ENCODE data around the gene POLR3GL.

The POLR3GL gene

DNA sequence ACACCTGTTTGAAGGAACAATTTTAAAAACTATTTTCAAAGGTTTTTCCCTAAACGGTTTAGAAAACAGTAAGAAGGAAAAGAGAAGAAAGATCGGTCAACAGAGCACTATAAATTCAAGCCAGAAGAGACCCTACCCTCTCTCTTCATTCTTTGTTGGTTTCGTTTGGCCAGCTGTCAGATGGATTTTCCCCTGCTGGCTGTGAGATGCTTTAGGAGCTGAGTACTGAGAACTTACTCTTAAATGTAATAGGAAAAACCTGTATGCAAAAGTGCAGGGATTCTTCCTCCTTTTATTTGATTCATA lies 33.2 kb downstream of the POLR3GL start:
- H2AK5ac ChIP-seq (ENCODE audit: low read length) = no peak overlapping the region
- H3K9ac ChIP-seq (ENCODE audit: low read length) = no peak overlapping the region
- H3K18ac ChIP-seq (ENCODE audit: low read length) = no peak overlapping the region
- H2BK12ac ChIP-seq (ENCODE audit: low read length) = no peak overlapping the region
- no peak overlapping the region for H4K8ac ChIP-seq (ENCODE audit: low read depth, low read length)
- no peak overlapping the region for H3K23ac ChIP-seq (ENCODE audit: low read length)
- no peak for DNase-seq
- peaks cover 5 to 17% of the 10 kb centered on the region in 2 experiments for H3K4me1 ChIP-seq (ENCODE audit: control insufficient read depth in 1 of 2, insufficient read depth in 2 of 2, low read length in 2 of 2)
- no peaks in the 10 kb centered on the region for H3K9me3 ChIP-seq (ENCODE audit: insufficient read depth, low read depth, low read length)
- WGBS (ENCODE audit: extremely low coverage, insufficient coverage, insufficient read length) = no CpG with 5 or more reads among the region's 3 CpGs
- no peak overlapping the region for H4K12ac ChIP-seq (ENCODE audit: low read depth, low read length)
- no peak overlapping the region for H3K4me3 ChIP-seq (ENCODE audit: low read depth, low read length)
- H2BK120ac ChIP-seq (ENCODE audit: insufficient read depth, low read length, poor library complexity) = no peak overlapping the region
- H3K27ac ChIP-seq (ENCODE audit: low read depth, low read length) = no peak overlapping the region
- H3K14ac ChIP-seq (ENCODE audit: low read length) = no peak overlapping the region
- H2AFZ ChIP-seq (ENCODE audit: insufficient read depth, low read length, poor library complexity) = no peak overlapping the region
- peaks cover 6% of the 10 kb centered on the region for H3K79me1 ChIP-seq (ENCODE audit: low read length)
- H2BK5ac ChIP-seq (ENCODE audit: low read depth, low read length, poor library complexity) = no peak overlapping the region
- no peak overlapping the region for H3K4me2 ChIP-seq (ENCODE audit: low read length)
- no peak overlapping the region for H4K91ac ChIP-seq (ENCODE audit: low read depth, low read length)
- peaks cover 6 to 8% of the 10 kb centered on the region in 2 experiments for H3K36me3 ChIP-seq (ENCODE audit: control insufficient read depth in 1 of 2, insufficient read depth in 2 of 2, low read length in 2 of 2)
- no peaks in the 10 kb centered on the region for H3K79me2 ChIP-seq (ENCODE audit: control insufficient read depth, insufficient read depth, low read length, poor library complexity)
- H3K4ac ChIP-seq (ENCODE audit: low read depth, low read length) = no peak overlapping the region
- H3K27me3 ChIP-seq (ENCODE audit: insufficient read depth, low read length) = no peaks in the 10 kb centered on the region

DNA sequence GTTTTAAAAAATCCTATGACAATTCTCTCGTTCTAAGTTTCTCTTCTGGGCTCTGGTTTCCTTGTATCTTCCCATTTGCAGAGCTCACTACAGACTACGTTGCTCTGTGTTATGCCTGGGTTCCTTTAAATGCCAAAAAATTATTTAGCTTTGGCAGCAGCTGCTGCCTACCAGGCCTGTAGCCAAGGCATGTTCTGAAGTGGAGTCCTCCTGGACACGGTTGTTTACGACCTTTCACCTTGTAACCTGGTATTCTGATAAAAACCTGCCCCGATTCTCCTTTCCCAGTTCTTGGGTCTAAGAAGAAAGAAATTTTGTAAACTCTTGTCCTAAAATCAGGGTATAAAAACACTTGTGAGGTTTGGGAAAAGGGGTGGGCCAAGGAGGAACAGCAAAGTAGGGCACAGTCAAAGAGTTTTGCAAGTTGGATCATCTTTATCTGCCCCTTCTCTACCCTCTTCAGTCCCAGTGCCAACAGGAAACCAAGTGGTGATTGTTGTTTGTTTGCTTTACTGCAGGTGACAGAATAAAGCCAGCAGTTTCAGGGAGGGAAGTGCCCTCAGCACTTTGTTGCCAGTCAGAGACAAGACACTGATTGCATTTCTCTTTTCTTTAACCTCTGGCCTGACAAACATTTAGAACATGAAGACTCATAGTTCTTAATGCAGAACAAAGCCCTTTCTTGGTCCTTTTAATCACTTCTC lies 35.0 kb downstream of the POLR3GL start:
- no peak overlapping the region for H2BK12ac ChIP-seq (ENCODE audit: low read length)
- H2BK120ac ChIP-seq (ENCODE audit: insufficient read depth, low read length, poor library complexity) = no peak overlapping the region
- H2AFZ ChIP-seq (ENCODE audit: insufficient read depth, low read length, poor library complexity) = no peak overlapping the region
- peaks cover 6% of the 10 kb centered on the region for H3K79me1 ChIP-seq (ENCODE audit: low read length)
- no peaks in the 10 kb centered on the region for H3K27me3 ChIP-seq (ENCODE audit: insufficient read depth, low read length)
- no peak overlapping the region for H4K12ac ChIP-seq (ENCODE audit: low read depth, low read length)
- no peaks in the 10 kb centered on the region for H3K9me3 ChIP-seq (ENCODE audit: insufficient read depth, low read depth, low read length)
- no peak overlapping the region for H3K14ac ChIP-seq (ENCODE audit: low read length)
- H3K4ac ChIP-seq (ENCODE audit: low read depth, low read length) = no peak overlapping the region
- H3K36me3 ChIP-seq (ENCODE audit: control insufficient read depth in 1 of 2, insufficient read depth in 2 of 2, low read length in 2 of 2) = peaks cover under 1 to 1% of the 10 kb centered on the region in 2 experiments
- no peak overlapping the region for H3K4me3 ChIP-seq (ENCODE audit: low read depth, low read length)
- no peak overlapping the region for H3K27ac ChIP-seq (ENCODE audit: low read depth, low read length)
- H3K79me2 ChIP-seq (ENCODE audit: control insufficient read depth, insufficient read depth, low read length, poor library complexity) = no peaks in the 10 kb centered on the region
- WGBS (ENCODE audit: extremely low coverage, insufficient coverage, insufficient read length) = no CpG with 5 or more reads among the region's 5 CpGs
- H3K9ac ChIP-seq (ENCODE audit: low read length) = no peak overlapping the region
- H2AK5ac ChIP-seq (ENCODE audit: low read length) = no peak overlapping the region
- H3K4me2 ChIP-seq (ENCODE audit: low read length) = no peak overlapping the region
- no peak overlapping the region for H2BK5ac ChIP-seq (ENCODE audit: low read depth, low read length, poor library complexity)
- H3K23ac ChIP-seq (ENCODE audit: low read length) = no peak overlapping the region
- H3K18ac ChIP-seq (ENCODE audit: low read length) = no peak overlapping the region
- DNase-seq = no peak
- no peak overlapping the region for H4K91ac ChIP-seq (ENCODE audit: low read depth, low read length)
- H3K4me1 ChIP-seq (ENCODE audit: control insufficient read depth in 1 of 2, insufficient read depth in 2 of 2, low read length in 2 of 2) = peaks cover 5 to 13% of the 10 kb centered on the region in 2 experiments
- H4K8ac ChIP-seq (ENCODE audit: low read depth, low read length) = no peak overlapping the region

DNA sequence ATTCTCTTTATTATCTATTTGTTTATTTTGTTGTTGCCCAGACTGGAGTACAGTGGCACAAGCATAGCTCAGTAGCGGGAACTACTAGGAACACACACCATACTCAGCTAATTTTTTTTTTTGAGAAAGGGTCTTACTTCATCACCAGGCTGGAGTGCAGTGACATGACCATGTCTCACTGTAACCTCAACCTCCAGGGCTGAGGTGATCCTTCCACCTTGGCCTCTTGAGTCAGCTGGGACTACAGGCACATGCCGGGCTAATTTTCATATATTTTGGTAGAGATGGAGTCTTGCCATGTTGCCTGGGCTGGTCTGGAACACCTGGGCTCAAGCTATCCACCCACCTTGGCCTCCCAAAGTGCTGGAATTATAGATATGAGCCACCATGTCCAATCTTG lies 37.2 kb downstream of the POLR3GL start:
- Histone ChIP-seq H2AK5ac (ENCODE audit: low read length) (no peak overlapping the region), H3K4me3 (ENCODE audit: low read depth, low read length) (no peak overlapping the region), H3K79me1 (ENCODE audit: low read length) (peaks cover 5% of the 10 kb centered on the region), H3K27me3 (ENCODE audit: insufficient read depth, low read length) (no peaks in the 10 kb centered on the region), H4K12ac (ENCODE audit: low read depth, low read length) (no peak overlapping the region), H3K18ac (ENCODE audit: low read length) (no peak overlapping the region), H3K36me3 (ENCODE audit: control insufficient read depth in 1 of 2, insufficient read depth in 2 of 2, low read length in 2 of 2) (no peaks in the 10 kb centered on the region), H2AFZ (ENCODE audit: insufficient read depth, low read length, poor library complexity) (no peak overlapping the region), H3K79me2 (ENCODE audit: control insufficient read depth, insufficient read depth, low read length, poor library complexity) (no peaks in the 10 kb centered on the region), H2BK5ac (ENCODE audit: low read depth, low read length, poor library complexity) (no peak overlapping the region), H4K91ac (ENCODE audit: low read depth, low read length) (no peak overlapping the region), H3K27ac (ENCODE audit: low read depth, low read length) (no peak overlapping the region), H3K4me1 (ENCODE audit: control insufficient read depth in 1 of 2, insufficient read depth in 2 of 2, low read length in 2 of 2) (peaks cover 4 to 9% of the 10 kb centered on the region in 2 experiments), H3K4me2 (ENCODE audit: low read length) (no peak overlapping the region), H3K4ac (ENCODE audit: low read depth, low read length) (no peak overlapping the region), H4K8ac (ENCODE audit: low read depth, low read length) (no peak overlapping the region), H2BK120ac (ENCODE audit: insufficient read depth, low read length, poor library complexity) (no peak overlapping the region), H3K9ac (ENCODE audit: low read length) (no peak overlapping the region), H3K9me3 (ENCODE audit: insufficient read depth, low read depth, low read length) (no peaks in the 10 kb centered on the region), H3K14ac (ENCODE audit: low read length) (no peak overlapping the region), H3K23ac (ENCODE audit: low read length) (no peak overlapping the region), H2BK12ac (ENCODE audit: low read length) (no peak overlapping the region)
- WGBS (ENCODE audit: extremely low coverage, insufficient coverage, insufficient read length) = no CpG with 5 or more reads among the region's 2 CpGs
- DNase-seq = no peak

DNA sequence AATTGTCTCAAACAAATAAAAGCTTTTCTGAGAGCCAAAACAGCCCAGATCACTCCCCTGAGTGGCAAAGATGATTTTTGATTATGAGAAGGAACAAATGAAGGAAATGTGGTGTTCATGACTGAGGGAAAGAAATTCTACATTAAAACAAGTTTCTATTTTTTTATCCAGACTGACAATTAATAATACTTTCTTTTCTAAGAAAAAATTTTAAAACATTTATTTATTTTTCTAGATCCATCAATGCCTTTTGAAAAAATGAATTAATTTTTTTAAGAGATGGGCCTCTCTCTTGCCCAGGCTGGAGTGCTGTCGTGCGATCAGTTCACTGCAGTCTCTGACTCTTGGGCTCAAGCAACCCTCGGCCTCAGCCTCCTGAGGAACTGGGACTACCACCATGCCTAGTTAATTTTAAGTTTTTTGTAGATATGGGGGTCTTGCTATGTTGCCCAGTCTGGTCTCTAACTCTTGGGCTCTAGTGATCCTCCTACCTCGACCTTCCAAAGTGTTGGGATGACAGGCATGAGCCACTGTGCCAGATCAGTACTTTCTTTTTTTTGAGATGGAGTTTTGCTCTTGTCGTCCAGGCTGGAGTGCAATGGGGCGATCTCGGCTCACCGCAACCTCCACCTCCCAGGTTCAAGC lies 43.1 kb downstream of the POLR3GL start:
- H3K27ac ChIP-seq (ENCODE audit: low read depth, low read length) = no peak overlapping the region
- no peak overlapping the region for H4K8ac ChIP-seq (ENCODE audit: low read depth, low read length)
- H2AFZ ChIP-seq (ENCODE audit: insufficient read depth, low read length, poor library complexity) = no peak overlapping the region
- no peak overlapping the region for H3K4ac ChIP-seq (ENCODE audit: low read depth, low read length)
- no CpG with 5 or more reads among the region's 8 CpGs for WGBS (ENCODE audit: extremely low coverage, insufficient coverage, insufficient read length)
- peaks cover 0 to 2% of the 10 kb centered on the region in 2 experiments for H3K4me1 ChIP-seq (ENCODE audit: control insufficient read depth in 1 of 2, insufficient read depth in 2 of 2, low read length in 2 of 2)
- no peak overlapping the region for H2BK12ac ChIP-seq (ENCODE audit: low read length)
- no peak overlapping the region for H4K91ac ChIP-seq (ENCODE audit: low read depth, low read length)
- H3K36me3 ChIP-seq (ENCODE audit: control insufficient read depth in 1 of 2, insufficient read depth in 2 of 2, low read length in 2 of 2) = no peaks in the 10 kb centered on the region
- H4K12ac ChIP-seq (ENCODE audit: low read depth, low read length) = no peak overlapping the region
- no peak overlapping the region for H2AK5ac ChIP-seq (ENCODE audit: low read length)
- no peak overlapping the region for H2BK5ac ChIP-seq (ENCODE audit: low read depth, low read length, poor library complexity)
- no peaks in the 10 kb centered on the region for H3K9me3 ChIP-seq (ENCODE audit: insufficient read depth, low read depth, low read length)
- DNase-seq = no peak
- no peak overlapping the region for H3K18ac ChIP-seq (ENCODE audit: low read length)
- H3K4me2 ChIP-seq (ENCODE audit: low read length) = no peak overlapping the region
- H3K79me2 ChIP-seq (ENCODE audit: control insufficient read depth, insufficient read depth, low read length, poor library complexity) = no peaks in the 10 kb centered on the region
- no peaks in the 10 kb centered on the region for H3K79me1 ChIP-seq (ENCODE audit: low read length)
- H2BK120ac ChIP-seq (ENCODE audit: insufficient read depth, low read length, poor library complexity) = no peak overlapping the region
- H3K14ac ChIP-seq (ENCODE audit: low read length) = no peak overlapping the region
- H3K4me3 ChIP-seq (ENCODE audit: low read depth, low read length) = no peak overlapping the region
- H3K27me3 ChIP-seq (ENCODE audit: insufficient read depth, low read length) = no peaks in the 10 kb centered on the region
- H3K9ac ChIP-seq (ENCODE audit: low read length) = no peak overlapping the region
- H3K23ac ChIP-seq (ENCODE audit: low read length) = no peak overlapping the region
